ENCODE results near the gene PARVB. TPM values are rescaled to one million over a fixed set of nuclear protein-coding genes. Genes with fewer than 3 reads are reported as not detected.

Gene PARVB
- total RNA-seq, 1 experiment from 2014 or later: 35.3 TPM

DNA sequence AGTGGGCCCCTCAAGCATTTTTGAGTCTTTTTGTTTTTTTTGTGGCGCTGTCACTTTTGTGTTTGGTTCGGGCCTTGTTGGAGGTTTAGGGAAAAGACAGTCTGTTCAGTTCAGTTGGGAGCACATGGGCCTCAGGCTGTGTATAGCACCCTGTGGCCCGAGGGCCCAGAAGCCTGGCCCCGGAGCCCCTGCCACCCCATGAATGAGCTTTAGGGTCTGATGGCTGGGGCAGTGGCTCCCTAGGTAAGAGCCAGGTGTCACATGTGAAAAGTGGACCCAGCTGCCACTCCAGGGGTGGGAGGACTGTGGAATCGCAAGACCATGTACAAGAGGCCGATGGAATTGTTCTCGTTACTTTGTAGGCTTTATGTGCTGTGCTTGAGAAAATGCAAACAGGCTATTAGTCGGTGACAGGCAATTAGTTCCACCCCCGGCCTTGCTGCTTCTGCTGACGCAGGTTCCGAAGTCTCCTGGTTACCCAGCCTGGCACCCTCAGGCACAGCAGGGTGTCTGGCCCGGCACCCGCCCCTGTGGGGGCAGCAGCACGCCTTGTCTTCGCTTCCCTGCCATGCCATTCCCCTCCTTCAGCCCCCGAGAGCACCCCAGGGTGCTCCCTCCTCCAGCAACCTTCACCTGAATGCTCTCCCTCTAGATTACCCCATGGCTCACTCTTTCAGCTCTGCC, 118.5 kb downstream of the PARVB start:
- no peaks in the 10 kb centered on the region for H3F3A ChIP-seq (ENCODE audit: insufficient read depth, low read depth)
- no peak for DNase-seq
- H3K36me3 ChIP-seq (ENCODE audit: low read depth): no peaks in the 10 kb centered on the region
- 0 out of 2 replicates have a peak, but pooled peaks cover 3% of the 10 kb centered on the region for H3K9me3 ChIP-seq (ENCODE audit: insufficient read depth, low read depth)
- intact Hi-C loops (cut with micrococcal nuclease; ENCODE audit: unreplicated experiment): no loop called here
- no peaks in the 10 kb centered on the region for H4K20me1 ChIP-seq (ENCODE audit: insufficient read depth)
- no peak overlapping the region for H3K4me3 ChIP-seq
- no peak for TF ChIP-seq EZH2 (IDR thresholded peaks at IDR 0.05; ENCODE audit: low read depth)
- no peak for TF ChIP-seq CTCF (conservative IDR thresholded peaks at IDR 0.05)
- no peaks in the 10 kb centered on the region for H3K27me3 ChIP-seq (ENCODE audit: insufficient read depth, low read depth)
- no peak overlapping the region for H3K27ac ChIP-seq
- no peaks in the 10 kb centered on the region for H3K4me1 ChIP-seq (replicated peaks; ENCODE audit: insufficient read depth)
- no TSS peak for BruUV-seq (replicated peaks)
- H3K9me2 ChIP-seq (ENCODE audit: insufficient read depth): no peaks in the 10 kb centered on the region
- H2AFZ ChIP-seq: no peak overlapping the region
- H3K79me2 ChIP-seq (ENCODE audit: low read depth): no peaks in the 10 kb centered on the region
- H3K4me2 ChIP-seq: no peak overlapping the region
- ChIA-PET CTCF (no interaction called here), POLR2A (ENCODE audit: unreplicated experiment) (no interaction called here)

GRCh38 chr22:44143105-44143474, 119.0 kb downstream of the PARVB start:
- intact Hi-C loops (cut with micrococcal nuclease; ENCODE audit: unreplicated experiment): no loop called here

DNA sequence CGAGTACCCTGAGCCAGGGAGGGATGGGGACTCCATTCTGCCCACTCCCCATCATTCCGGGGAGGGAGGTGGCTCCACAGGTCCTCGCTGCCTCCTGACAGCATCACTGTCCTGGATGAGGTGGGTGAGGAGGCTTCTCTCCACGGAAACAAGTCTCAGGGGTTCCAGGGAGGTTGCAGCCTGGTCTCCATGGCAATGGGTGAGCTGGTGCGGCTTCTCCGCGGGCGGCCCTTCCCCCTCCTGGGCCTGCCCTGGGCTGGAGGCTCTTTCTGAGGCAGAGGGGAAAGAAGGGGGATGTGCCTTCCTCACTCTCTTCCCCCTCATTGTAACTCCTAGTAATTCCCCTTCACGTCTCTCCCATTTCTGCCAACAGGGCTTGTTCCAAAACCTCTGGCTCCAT, 119.5 kb downstream of the PARVB start:
- Histone ChIP-seq H3K4me3 (no peak overlapping the region), H2AFZ (no peak overlapping the region), H3F3A (ENCODE audit: insufficient read depth, low read depth) (no peaks in the 10 kb centered on the region), H3K9me2 (ENCODE audit: insufficient read depth) (no peaks in the 10 kb centered on the region), H3K4me1 (replicated peaks; ENCODE audit: insufficient read depth) (no peaks in the 10 kb centered on the region), H3K79me2 (ENCODE audit: low read depth) (no peaks in the 10 kb centered on the region), H3K27me3 (ENCODE audit: insufficient read depth, low read depth) (no peaks in the 10 kb centered on the region), H4K20me1 (ENCODE audit: insufficient read depth) (no peaks in the 10 kb centered on the region), H3K4me2 (no peak overlapping the region), H3K27ac (no peak overlapping the region), H3K36me3 (ENCODE audit: low read depth) (no peaks in the 10 kb centered on the region), H3K9me3 (ENCODE audit: insufficient read depth, low read depth) (no peaks in the 10 kb centered on the region)
- no peak for TF ChIP-seq CTCF (conservative IDR thresholded peaks at IDR 0.05)
- TF ChIP-seq EZH2 (IDR thresholded peaks at IDR 0.05; ENCODE audit: low read depth): no peak
- DNase-seq: no peak
- BruUV-seq (replicated peaks): no TSS peak
- ChIA-PET CTCF (no interaction called here), POLR2A (ENCODE audit: unreplicated experiment) (no interaction called here)
- intact Hi-C loops (cut with micrococcal nuclease; ENCODE audit: unreplicated experiment): no loop called here

More at GRCh38 chr22:44143105-44143474, 119.0 kb downstream of the PARVB start:
- Histone ChIP-seq H3K79me2 (ENCODE audit: low read depth) (no peaks in the 10 kb centered on the region), H3K27ac (no peak overlapping the region), H3F3A (ENCODE audit: insufficient read depth, low read depth) (no peaks in the 10 kb centered on the region), H2AFZ (no peak overlapping the region), H3K4me1 (replicated peaks; ENCODE audit: insufficient read depth) (no peaks in the 10 kb centered on the region), H3K4me3 (no peak overlapping the region), H3K4me2 (no peak overlapping the region), H4K20me1 (ENCODE audit: insufficient read depth) (no peaks in the 10 kb centered on the region), H3K9me2 (ENCODE audit: insufficient read depth) (no peaks in the 10 kb centered on the region), H3K9me3 (ENCODE audit: insufficient read depth, low read depth) (no peaks in the 10 kb centered on the region), H3K27me3 (ENCODE audit: insufficient read depth, low read depth) (no peaks in the 10 kb centered on the region), H3K36me3 (ENCODE audit: low read depth) (no peaks in the 10 kb centered on the region)
- CTCF ChIA-PET: no interaction called here
- DNase-seq: no peak
- no peak for TF ChIP-seq CTCF (conservative IDR thresholded peaks at IDR 0.05)
- no peak for TF ChIP-seq EZH2 (IDR thresholded peaks at IDR 0.05; ENCODE audit: low read depth)
- POLR2A ChIA-PET (ENCODE audit: unreplicated experiment): no interaction called here
- BruUV-seq (replicated peaks): no TSS peak
